PC-9 (cell line): ENCODE results near the gene OLFM4. TPM values are rescaled to one million over a fixed set of nuclear protein-coding genes. Genes with fewer than 3 reads are reported as not detected.

Experiments used
- BruUV-seq: library from RNA; stranded (reverse); fragments of 400-500 nt; replicated peaks from 2 replicates; lab custom pipeline; 2021; lab: Mats Ljungman, UMichigan
- CTCF ChIA-PET: fragments of 300-600 bp; sonication (Branson Sonifier 250); formaldehyde crosslinking; loops from one replicate; lab custom pipeline; 2022; ENCODE audit warnings: antibody characterized with exemption; lab: Charles Lee
- POLR2A ChIA-PET: fragments of 300-600 bp; sonication (Branson Sonifier 250); formaldehyde crosslinking; loops from one replicate; lab custom pipeline; 2022; ENCODE audit warnings: antibody characterized with exemption; ENCODE audit not compliant: unreplicated experiment; lab: Charles Lee
- DNase-seq, 2 experiments: peaks; one replicate each; pipeline versions ENCODE4 v3.0.0 to v3.0.0-alpha.2; 2015 to 2022; ENCODE audit warnings: mixed read lengths in 1 of 2
- H2AFZ ChIP-seq: fragments of 200-600 bp; sonication (generic); 2 replicates; pipeline ENCODE4 v1.8.1; 2017; ENCODE audit warnings: antibody characterized with exemption
- H3F3A ChIP-seq: fragments of 200-600 bp; sonication (generic); 2 replicates; pipeline ENCODE4 v1.8.1; 2017; ENCODE audit warnings: antibody characterized with exemption, mild to moderate bottlenecking, low read depth; ENCODE audit not compliant: insufficient read depth
- H3K27ac ChIP-seq: fragments of 200-600 bp; sonication (generic); 2 replicates; pipeline ENCODE4 v1.6.1; 2016; ENCODE audit warnings: mixed run types
- H3K27me3 ChIP-seq: fragments of 200-600 bp; sonication (generic); 2 replicates; pipeline ENCODE4 v1.6.1; 2016; ENCODE audit warnings: low read depth, mixed run types; ENCODE audit not compliant: insufficient read depth
- H3K36me3 ChIP-seq: fragments of 200-600 bp; sonication (generic); 2 replicates; pipeline ENCODE4 v1.6.1; 2016; ENCODE audit warnings: low read depth, mixed run types
- H3K4me1 ChIP-seq: fragments of 200-600 bp; sonication (generic); replicated peaks from 2 replicates; pipeline ENCODE4 v1.6.1; 2016; ENCODE audit warnings: mixed run types; ENCODE audit not compliant: insufficient read depth
- H3K4me2 ChIP-seq: fragments of 200-600 bp; sonication (generic); 2 replicates; pipeline ENCODE4 v1.6.1; 2017; ENCODE audit warnings: mixed run types
- H3K4me3 ChIP-seq: fragments of 200-600 bp; sonication (generic); 2 replicates; pipeline ENCODE4 v1.6.1; 2016; ENCODE audit warnings: mixed run types
- H3K79me2 ChIP-seq: fragments of 200-600 bp; sonication (generic); 2 replicates; pipeline ENCODE4 v1.6.1; 2017; ENCODE audit warnings: low read depth, mixed run types
- H3K9me2 ChIP-seq: fragments of 200-600 bp; sonication (generic); 2 replicates; pipeline ENCODE4 v1.8.1; 2017; ENCODE audit warnings: mild to moderate bottlenecking; ENCODE audit not compliant: insufficient read depth
- H3K9me3 ChIP-seq: fragments of 200-600 bp; sonication (generic); 2 replicates; pipeline ENCODE4 v1.8.1; 2016; ENCODE audit warnings: low read depth; ENCODE audit not compliant: insufficient read depth
- H4K20me1 ChIP-seq: fragments of 200-600 bp; sonication (generic); 2 replicates; pipeline ENCODE4 v1.8.1; 2017; ENCODE audit not compliant: insufficient read depth
- EZH2 ChIP-seq: fragments of 200-600 bp; sonication (generic); IDR thresholded peaks from 2 replicates; pipeline ENCODE4 v1.8.0; 2017; ENCODE audit warnings: antibody characterized with exemption, low read depth
- intact Hi-C: fragments of 100-400 bp; cut with micrococcal nuclease; formaldehyde crosslinking; loops from one replicate; pipeline ENCODE4 v1.10.0; 2022; ENCODE audit not compliant: unreplicated experiment
- total RNA-seq: library from RNA; stranded (reverse); gene quantifications from 2 replicates; pipeline ENCODE4 v1.2.3, GENCODE V29; 2021
- TF ChIP-seq, protein P1 (sequence below): fragments of 200-600 bp; sonication (generic); conservative IDR thresholded peaks from 2 replicates; pipeline ENCODE4 v1.6.1; 2017; ENCODE audit warnings: mixed run types, antibody characterized with exemption, mild to moderate bottlenecking, moderate library complexity

Gene OLFM4
- total RNA-seq, 1 experiment from 2014 or later, result not detected

DNA sequence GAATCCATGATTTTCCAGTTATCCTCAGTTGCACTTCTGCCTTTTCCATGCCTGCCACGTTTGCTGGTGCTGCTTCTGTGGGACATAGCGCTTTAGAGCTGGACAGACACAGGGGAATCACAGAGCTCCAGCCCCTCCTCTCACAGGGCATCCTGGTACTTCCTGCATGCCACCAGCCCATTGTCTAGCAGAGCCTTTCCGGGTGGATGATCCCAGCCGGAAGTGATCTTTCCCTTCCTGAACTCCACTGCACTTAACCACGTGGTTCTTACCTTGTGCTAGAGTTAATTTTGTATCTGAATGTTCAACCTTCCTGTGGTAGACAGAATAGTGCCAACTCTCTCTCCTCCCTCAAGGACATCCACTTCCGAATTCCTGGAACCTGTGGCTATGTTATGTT, 12.6 kb upstream of the OLFM4 start:
- Histone ChIP-seq H3K4me2 (no peak overlapping the region), H3F3A (no peaks in the 10 kb centered on the region), H3K4me3 (no peak overlapping the region), H3K79me2 (no peaks in the 10 kb centered on the region), H3K9me3 (no peaks in the 10 kb centered on the region), H3K27me3 (0 out of 2 replicates have a peak, but pooled peaks cover 6% of the 10 kb centered on the region), H2AFZ (no peak overlapping the region), H3K36me3 (no peaks in the 10 kb centered on the region), H3K27ac (no peak overlapping the region), H4K20me1 (no peaks in the 10 kb centered on the region), H3K4me1 (no peaks in the 10 kb centered on the region), H3K9me2 (no peaks in the 10 kb centered on the region)
- TF ChIP-seq EZH2, result no peak
- TF ChIP-seq, protein P1, sequence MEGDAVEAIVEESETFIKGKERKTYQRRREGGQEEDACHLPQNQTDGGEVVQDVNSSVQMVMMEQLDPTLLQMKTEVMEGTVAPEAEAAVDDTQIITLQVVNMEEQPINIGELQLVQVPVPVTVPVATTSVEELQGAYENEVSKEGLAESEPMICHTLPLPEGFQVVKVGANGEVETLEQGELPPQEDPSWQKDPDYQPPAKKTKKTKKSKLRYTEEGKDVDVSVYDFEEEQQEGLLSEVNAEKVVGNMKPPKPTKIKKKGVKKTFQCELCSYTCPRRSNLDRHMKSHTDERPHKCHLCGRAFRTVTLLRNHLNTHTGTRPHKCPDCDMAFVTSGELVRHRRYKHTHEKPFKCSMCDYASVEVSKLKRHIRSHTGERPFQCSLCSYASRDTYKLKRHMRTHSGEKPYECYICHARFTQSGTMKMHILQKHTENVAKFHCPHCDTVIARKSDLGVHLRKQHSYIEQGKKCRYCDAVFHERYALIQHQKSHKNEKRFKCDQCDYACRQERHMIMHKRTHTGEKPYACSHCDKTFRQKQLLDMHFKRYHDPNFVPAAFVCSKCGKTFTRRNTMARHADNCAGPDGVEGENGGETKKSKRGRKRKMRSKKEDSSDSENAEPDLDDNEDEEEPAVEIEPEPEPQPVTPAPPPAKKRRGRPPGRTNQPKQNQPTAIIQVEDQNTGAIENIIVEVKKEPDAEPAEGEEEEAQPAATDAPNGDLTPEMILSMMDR, result no peak
- BruUV-seq, result no TSS peak
- ChIA-PET CTCF (no interaction called here), POLR2A (no interaction called here)
- intact Hi-C loops, result no loop called here
- no peak for DNase-seq

GRCh38 chr13:53017433-53017970, 11.1 kb upstream of the OLFM4 start:
- no peak overlapping the region for H3K4me3 ChIP-seq
- TF ChIP-seq, protein P1, result no peak
- no peak for TF ChIP-seq EZH2
- peaks cover 10% of the 10 kb centered on the region; the same call in 1 of the 2 replicates for H3K27me3 ChIP-seq
- no peaks in the 10 kb centered on the region for H3K9me3 ChIP-seq
- H2AFZ ChIP-seq, result no peak overlapping the region
- no peaks in the 10 kb centered on the region for H3K9me2 ChIP-seq
- no peak overlapping the region for H3K4me2 ChIP-seq
- no peaks in the 10 kb centered on the region for H3K36me3 ChIP-seq
- no TSS peak for BruUV-seq
- no peak for DNase-seq
- ChIA-PET CTCF (no interaction called here), POLR2A (no interaction called here)
- no peaks in the 10 kb centered on the region for H3K79me2 ChIP-seq
- H3K4me1 ChIP-seq, result no peaks in the 10 kb centered on the region
- intact Hi-C loops, result no loop called here
- H3F3A ChIP-seq, result no peaks in the 10 kb centered on the region
- H3K27ac ChIP-seq, result no peak overlapping the region
- H4K20me1 ChIP-seq, result no peaks in the 10 kb centered on the region

DNA sequence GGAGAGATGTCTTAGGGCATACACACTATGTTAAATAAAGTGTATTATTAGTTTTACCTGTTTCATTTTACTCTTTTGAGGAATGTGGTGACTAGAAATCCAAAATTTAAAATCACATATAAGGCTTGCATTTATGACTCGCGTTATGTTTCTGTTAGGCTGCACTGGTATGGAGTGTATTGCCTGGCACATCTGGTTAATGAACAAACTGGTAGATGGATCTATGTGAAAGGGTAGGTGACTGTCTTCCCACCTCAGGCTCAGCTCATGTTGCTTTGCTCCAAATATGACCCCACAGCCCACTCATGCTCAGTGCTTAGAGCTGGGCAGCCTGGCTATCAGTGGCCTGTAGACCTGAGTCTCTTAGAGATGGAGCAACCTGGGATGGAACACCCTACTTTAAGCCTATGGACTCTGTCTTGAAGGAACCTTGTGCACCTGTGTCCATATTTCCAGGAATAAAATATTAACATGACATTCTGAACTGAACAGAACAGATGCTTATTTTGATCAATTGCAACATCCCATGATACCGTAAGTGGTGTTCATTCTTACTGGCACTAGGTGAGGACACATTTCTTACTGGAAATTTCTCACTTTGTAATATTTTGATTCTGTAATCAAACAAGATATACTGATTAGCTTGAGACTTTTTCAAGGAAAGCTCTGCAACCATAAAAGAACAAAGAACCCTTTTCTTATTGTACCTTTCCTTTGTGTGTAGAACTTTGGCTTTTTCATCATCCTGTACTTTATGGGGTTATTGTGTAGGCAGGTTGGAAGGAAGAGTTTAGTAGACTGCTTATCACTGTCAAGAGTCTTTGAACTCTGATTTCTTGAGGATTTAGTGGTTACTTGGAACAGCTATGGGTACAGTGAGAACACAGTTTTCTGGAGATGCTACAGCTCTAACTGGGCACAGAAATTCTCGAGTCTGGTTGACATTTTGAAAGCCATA, 9.6 kb upstream of the OLFM4 start:
- ChIA-PET CTCF (no interaction called here), POLR2A (no interaction called here)
- intact Hi-C loops, result no loop called here
- no peaks in the 10 kb centered on the region for H4K20me1 ChIP-seq
- H3K79me2 ChIP-seq, result no peaks in the 10 kb centered on the region
- H3K4me1 ChIP-seq, result no peaks in the 10 kb centered on the region
- no TSS peak for BruUV-seq
- H3K4me3 ChIP-seq, result no peak overlapping the region
- no peak overlapping the region for H2AFZ ChIP-seq
- no peaks in the 10 kb centered on the region for H3F3A ChIP-seq
- H3K36me3 ChIP-seq, result no peaks in the 10 kb centered on the region
- no peak overlapping the region for H3K4me2 ChIP-seq
- DNase-seq, result no peak
- H3K9me2 ChIP-seq, result no peaks in the 10 kb centered on the region
- H3K9me3 ChIP-seq, result no peaks in the 10 kb centered on the region
- peaks cover 10% of the 10 kb centered on the region; the same call in 1 of the 2 replicates for H3K27me3 ChIP-seq
- no peak overlapping the region for H3K27ac ChIP-seq
- no peak for TF ChIP-seq EZH2
- TF ChIP-seq, protein P1, result no peak
